Type B pancreatic cell (in vitro differentiated cells): Measurements from ENCODE around the gene PTPRM. TPM values are rescaled to one million over a fixed set of nuclear protein-coding genes. Genes with fewer than 3 reads are reported as not detected.

Experiments
- DNase-seq: peaks from one replicate; pipeline ENCODE4 v3.0.0; 2021; ENCODE audit warnings: mixed read lengths; ENCODE audit not compliant: unreplicated experiment; ENCODE audit errors: extremely low spot score
- H3K27ac Mint-ChIP-seq: 2 replicates; pipeline ENCODE4 v1.8.0; 2021; ENCODE audit warnings: mild to moderate bottlenecking, mixed read lengths
- H3K27me3 Mint-ChIP-seq: 2 replicates; pipeline ENCODE4 v1.8.0; 2021; ENCODE audit warnings: mixed read lengths
- H3K36me3 Mint-ChIP-seq: 2 replicates; pipeline ENCODE4 v1.8.0; 2021; ENCODE audit warnings: mixed read lengths
- H3K4me1 Mint-ChIP-seq: one replicate; pipeline ENCODE4 v1.8.0; 2021; ENCODE audit warnings: mixed read lengths; ENCODE audit not compliant: unreplicated experiment
- H3K4me3 Mint-ChIP-seq: 2 replicates; pipeline ENCODE4 v1.8.0; 2021; ENCODE audit warnings: mild to moderate bottlenecking, mixed read lengths
- H3K9me3 Mint-ChIP-seq: 2 replicates; pipeline ENCODE4 v1.8.0; 2021; ENCODE audit warnings: mixed read lengths
- CTCF ChIP-seq: fragments of 200-600 bp; sonication (generic); conservative IDR thresholded peaks from 2 replicates; pipeline ENCODE4 v1.5.0; 2021; ENCODE audit warnings: antibody characterized with exemption, mild to moderate bottlenecking
- total RNA-seq: library from RNA; stranded (reverse); gene quantifications from 2 replicates; pipeline ENCODE4 v1.2.1, GENCODE V29; 2021; ENCODE audit warnings: low replicate concordance

Gene PTPRM
- total RNA-seq, 1 donor from 2014 or later = 18.6 TPM

GRCh38 chr18:8293184-8293583 lies 726.1 kb downstream of the PTPRM start:
- no peak for DNase-seq
- Mint-ChIP-seq H3K9me3 (no peaks in the 10 kb centered on the region), H3K4me3 (no peak overlapping the region), H3K36me3 (no peaks in the 10 kb centered on the region), H3K27me3 (peaks cover 5% of the 10 kb centered on the region), H3K4me1 (peaks cover 4% of the 10 kb centered on the region), H3K27ac (no peak overlapping the region)
- TF ChIP-seq CTCF = no peak

- no peak for TF ChIP-seq CTCF
- no peak for DNase-seq
- peaks cover 5% of the 10 kb centered on the region for H3K27me3 Mint-ChIP-seq
- no peaks in the 10 kb centered on the region for H3K36me3 Mint-ChIP-seq
- no peaks in the 10 kb centered on the region for H3K9me3 Mint-ChIP-seq
- H3K4me1 Mint-ChIP-seq = peaks cover 4% of the 10 kb centered on the region
- H3K4me3 Mint-ChIP-seq = peak overlapping the region; percentile 9
- H3K27ac Mint-ChIP-seq = no peak overlapping the region
Measured at GRCh38 chr18:8296886-8297616, 729.9 kb downstream of the PTPRM start.

- Mint-ChIP-seq H3K27ac (no peak overlapping the region), H3K9me3 (no peaks in the 10 kb centered on the region), H3K4me3 (no peak overlapping the region), H3K4me1 (peaks cover 4% of the 10 kb centered on the region), H3K36me3 (no peaks in the 10 kb centered on the region), H3K27me3 (peaks cover 5% of the 10 kb centered on the region)
- TF ChIP-seq CTCF = no peak
- no peak for DNase-seq
Measured at GRCh38 chr18:8298186-8298585, 731.1 kb downstream of the PTPRM start.

DNA sequence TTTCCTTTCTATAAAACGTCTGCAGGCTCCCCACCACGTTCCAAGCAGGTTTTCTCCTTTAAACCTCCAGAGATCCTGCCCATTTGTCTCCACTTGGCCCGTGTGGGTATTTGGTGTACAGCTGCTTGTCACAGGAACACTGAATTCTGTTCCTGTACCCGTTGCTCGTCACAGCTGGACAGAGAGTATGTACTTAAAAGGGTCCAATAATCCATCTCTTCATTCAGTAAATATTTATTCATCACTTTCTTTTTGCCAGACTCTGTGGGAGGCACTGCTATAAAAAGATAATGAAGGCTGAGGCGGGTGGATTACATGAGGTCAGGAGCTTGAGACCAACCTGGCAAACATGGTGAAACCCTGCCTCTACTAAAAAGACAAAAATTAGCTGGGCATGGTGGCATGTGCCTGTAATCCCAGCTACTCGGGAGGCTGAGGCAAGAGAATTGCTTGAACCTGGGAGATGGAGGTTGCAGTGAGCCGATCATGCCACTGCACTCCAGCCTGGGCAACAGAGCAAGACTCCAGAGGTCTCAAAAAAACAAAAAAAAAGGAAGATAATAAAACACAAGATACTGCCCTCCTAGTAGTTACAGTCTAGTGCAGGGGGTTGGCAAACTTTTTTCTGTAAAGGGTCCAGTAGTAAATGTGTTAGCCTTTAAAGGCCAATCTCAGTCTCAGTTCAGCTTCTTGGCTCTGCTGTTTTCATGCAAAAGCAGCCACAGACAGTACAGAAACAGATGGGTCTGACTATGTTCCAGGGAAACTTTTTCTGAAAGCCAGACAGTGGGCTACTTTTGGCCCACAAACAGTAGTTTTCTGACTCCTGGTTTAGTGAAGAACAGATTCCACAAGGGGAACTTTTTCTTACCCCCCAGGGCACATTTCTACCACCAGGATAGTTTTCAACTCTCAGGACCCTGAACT lies 732.2 kb downstream of the PTPRM start:
- H3K27me3 Mint-ChIP-seq = peaks cover 5% of the 10 kb centered on the region
- TF ChIP-seq CTCF = no peak

GRCh38 chr18:8300751-8301410 lies 733.8 kb downstream of the PTPRM start:
- no peaks in the 10 kb centered on the region for H3K27me3 Mint-ChIP-seq
- H3K4me1 Mint-ChIP-seq = peaks cover 4% of the 10 kb centered on the region
- no peak overlapping the region for H3K27ac Mint-ChIP-seq
- TF ChIP-seq CTCF = no peak
- H3K36me3 Mint-ChIP-seq = no peaks in the 10 kb centered on the region
- H3K4me3 Mint-ChIP-seq = no peak overlapping the region
- no peaks in the 10 kb centered on the region for H3K9me3 Mint-ChIP-seq
- no peak for DNase-seq

More for the DNA sequence above, 732.2 kb downstream of the PTPRM start:
- H3K4me1 Mint-ChIP-seq = peaks cover 4% of the 10 kb centered on the region
- DNase-seq = no peak
- no peak overlapping the region for H3K4me3 Mint-ChIP-seq
- no peaks in the 10 kb centered on the region for H3K9me3 Mint-ChIP-seq
- no peaks in the 10 kb centered on the region for H3K36me3 Mint-ChIP-seq
- H3K27ac Mint-ChIP-seq = no peak overlapping the region
